IPS-NIHi11 (cell line): ENCODE results near the gene PRSS1.
"Not testable (repeated sequence)": the region's sequence is repeated elsewhere in the genome, so short reads cannot be mapped to it uniquely, and the experiment has no call there.

Source experiments
- DNase-seq: peaks from one replicate; pipeline ENCODE4 v3.0.0; 2012; ENCODE audit warnings: mixed read lengths, low spot score

The PRSS1 gene

DNA sequence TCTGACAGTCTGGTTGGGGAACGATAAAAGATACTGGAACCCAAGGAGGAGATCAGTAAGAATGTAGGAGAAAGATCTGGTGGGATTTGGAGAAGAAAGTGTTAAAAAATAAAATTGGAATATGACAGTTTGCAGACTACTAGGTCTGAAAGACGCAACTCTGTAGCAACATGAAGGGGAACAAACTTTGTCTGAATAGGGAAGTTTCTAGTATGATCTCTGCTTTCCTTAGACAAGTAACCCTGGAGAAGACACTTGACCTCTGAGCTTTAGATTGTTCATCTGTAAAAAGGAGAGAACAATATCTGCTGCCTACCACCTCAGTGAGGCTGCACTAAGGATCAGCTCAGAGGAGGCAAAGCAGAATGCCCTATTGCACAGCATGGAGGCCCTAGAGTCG, 3.0 kb upstream of the PRSS1 start:
- DNase-seq = no peak

GRCh38 chr7:142748410-142748809, 862 bp upstream of the PRSS1 start:
- DNase-seq = not testable (repeated sequence)

DNA sequence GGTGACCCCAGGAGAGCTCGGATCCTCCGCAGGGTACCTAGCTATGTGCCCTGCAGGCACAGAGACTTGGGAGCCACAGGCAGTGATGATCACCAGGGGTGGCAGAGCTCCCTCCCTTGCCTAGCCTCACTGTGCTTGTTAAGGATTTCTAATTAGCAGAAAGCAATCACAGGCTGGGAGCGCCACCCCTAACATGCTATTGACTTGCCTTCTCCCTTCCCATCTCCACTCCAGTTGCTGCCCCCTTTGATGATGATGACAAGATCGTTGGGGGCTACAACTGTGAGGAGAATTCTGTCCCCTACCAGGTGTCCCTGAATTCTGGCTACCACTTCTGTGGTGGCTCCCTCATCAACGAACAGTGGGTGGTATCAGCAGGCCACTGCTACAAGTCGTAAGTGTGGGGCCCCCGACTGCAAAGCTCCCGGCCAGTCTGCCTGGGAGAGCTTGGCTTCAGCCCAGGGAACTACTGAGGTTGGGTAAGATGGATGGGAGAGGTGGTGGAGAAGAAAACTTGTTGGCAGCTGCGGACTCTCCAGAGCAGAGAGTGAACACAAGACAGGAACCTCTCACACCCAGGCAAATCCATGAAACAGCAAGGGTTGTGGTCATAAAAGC, 1.2 kb downstream of the PRSS1 start:
- DNase-seq = no peak

GRCh38 chr7:142751526-142752175, 2.4 kb downstream of the PRSS1 start:
- not testable (repeated sequence) for DNase-seq

DNA sequence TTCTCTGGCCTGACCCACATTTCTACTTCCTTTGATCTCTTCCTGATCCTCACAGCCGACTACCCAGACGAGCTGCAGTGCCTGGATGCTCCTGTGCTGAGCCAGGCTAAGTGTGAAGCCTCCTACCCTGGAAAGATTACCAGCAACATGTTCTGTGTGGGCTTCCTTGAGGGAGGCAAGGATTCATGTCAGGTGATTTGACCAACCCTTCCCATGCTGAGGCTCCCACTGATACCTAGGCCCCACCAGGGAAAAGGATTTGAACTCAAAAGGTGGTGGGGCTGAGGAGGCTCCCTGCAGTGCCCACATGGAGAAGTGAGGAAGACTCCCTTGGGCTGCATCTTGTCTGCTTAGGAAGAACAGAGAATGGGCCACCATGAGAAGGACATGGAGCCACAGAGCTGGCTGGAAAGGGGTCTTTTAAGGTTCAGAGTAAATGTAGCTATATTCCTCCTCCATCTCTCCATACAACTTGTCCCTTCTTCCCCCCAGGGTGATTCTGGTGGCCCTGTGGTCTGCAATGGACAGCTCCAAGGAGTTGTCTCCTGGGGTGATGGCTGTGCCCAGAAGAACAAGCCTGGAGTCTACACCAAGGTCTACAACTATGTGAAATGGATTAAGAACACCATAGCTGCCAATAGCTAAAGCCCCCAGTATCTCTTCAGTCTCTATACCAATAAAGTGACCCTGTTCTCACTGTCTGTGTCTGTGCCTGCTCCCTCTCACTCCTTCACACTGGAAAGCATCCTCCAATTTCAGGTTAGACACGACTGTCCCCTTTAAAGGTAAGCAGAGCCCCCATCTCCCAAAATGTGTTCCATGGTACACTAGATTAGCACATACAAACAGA, 3.3 kb downstream of the PRSS1 start:
- DNase-seq = no peak

- DNase-seq = no peak
Observed at GRCh38 chr7:142753366-142753765, 4.1 kb downstream of the PRSS1 start.

GRCh38 chr7:142753925-142754491, 4.7 kb downstream of the PRSS1 start:
- DNase-seq = not testable (repeated sequence)

DNA sequence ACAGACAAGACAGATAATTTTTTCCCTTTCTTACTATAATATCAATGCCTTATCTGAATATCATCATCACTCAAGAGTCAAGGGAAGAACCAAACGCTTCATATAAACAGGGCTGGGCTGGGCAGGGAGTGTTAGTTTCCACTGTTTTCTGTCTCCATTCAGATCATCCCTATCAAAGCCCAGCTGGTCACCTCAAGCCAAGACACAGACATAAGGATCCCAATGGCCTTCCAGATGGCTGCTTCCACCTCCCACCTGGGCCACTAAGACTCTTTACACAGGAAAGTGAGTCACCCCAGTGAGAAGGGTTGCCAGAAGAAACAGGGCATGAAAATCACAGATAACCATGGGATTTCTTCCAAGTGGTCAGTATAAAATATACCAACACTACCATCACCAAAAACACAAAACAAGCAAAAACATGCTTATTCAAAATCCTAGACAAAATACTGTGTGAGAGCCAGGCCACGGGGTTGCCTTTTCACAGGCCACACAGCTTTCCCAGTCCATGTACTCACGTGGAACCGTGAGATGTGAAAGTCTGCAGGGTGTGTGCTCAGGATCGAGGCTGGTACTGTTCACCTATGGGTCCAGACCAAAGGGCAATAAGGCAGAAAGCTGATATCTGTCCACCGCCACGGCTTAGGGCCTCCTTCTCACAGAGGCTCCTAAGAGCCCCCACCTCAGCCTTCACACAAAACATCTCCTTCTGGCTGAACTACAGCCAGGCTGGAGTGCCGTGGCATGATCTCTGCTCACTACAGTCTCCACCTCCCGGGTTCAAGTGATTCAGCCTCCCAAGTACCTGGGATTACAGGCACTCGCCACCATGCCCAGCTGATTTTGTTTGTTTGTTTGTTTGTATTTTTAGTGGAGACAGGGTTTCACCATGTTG, 5.7 kb downstream of the PRSS1 start:
- DNase-seq = no peak

- not testable (repeated sequence) for DNase-seq
Observed at GRCh38 chr7:142758312-142758711, 9.0 kb downstream of the PRSS1 start.

DNA sequence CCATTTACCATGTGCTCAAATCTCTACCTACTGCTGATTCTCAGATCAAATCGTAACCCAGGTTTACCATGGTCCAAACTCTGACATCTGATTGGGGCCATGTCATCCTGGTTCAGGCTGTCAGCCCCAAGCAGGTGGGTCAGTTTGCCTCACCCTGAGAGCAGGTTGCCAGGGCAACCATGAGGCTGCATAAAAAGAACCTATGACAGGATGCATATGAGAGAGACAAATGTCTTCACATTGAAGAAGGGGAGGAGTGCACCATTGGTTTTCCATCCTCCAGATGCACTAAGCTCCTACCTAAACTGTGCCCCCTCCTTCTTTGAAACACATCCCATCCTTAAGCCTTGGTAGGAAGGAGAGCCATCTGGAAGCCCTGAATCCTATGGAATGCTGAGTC, 10.2 kb downstream of the PRSS1 start:
- no peak for DNase-seq

GRCh38 chr7:142760071-142760642, 10.9 kb downstream of the PRSS1 start:
- DNase-seq = no peak

GRCh38 chr7:142761606-142762005, 12.3 kb downstream of the PRSS1 start:
- DNase-seq = not testable (repeated sequence)

- no peak for DNase-seq
Observed at GRCh38 chr7:142762104-142762503, 12.8 kb downstream of the PRSS1 start.

GRCh38 chr7:142767451-142767850, 18.2 kb downstream of the PRSS1 start:
- no peak for DNase-seq

DNA sequence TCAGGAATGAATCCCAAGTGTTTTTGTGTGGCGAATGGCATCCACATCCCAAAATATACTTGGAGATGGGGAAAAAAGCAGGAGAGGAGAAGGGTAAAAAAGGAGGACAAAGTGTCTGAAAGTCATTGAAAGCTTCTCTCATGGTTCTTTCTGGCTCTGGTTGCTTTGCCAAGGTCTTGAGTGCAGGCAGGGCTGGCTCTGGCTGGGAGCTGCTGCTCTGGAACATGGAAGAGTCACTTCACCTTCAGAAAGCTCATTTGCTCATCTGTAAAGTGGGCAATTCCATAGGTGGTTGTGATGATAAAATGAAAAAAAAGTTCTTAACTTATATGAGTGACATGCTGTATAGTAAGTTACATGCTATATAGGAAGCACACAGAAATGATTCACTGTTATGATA, 18.6 kb downstream of the PRSS1 start:
- no peak for DNase-seq

DNA sequence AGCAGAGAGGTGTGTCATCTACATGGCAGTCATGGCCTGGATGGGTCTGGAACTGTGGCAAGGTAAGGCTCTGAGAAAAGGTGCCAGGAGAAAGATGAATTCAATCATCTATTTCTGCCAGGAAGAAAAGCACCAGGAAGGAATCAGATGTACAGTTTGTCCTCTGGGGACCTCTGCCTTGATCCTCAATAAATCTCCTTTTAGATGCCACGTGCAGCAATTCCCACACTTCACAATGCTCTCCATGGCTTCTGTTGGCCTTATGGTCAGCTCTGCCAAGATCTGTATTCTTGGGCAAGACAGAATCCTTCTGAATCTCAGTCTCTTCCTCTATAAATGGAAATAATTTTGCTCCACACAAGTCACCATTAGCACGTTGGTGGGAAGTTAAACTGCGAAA, 19.6 kb downstream of the PRSS1 start:
- not testable (repeated sequence) for DNase-seq

GRCh38 chr7:142770661-142771352, 21.5 kb downstream of the PRSS1 start, which contains the start of gene PRSS2:
PRSS2 (plus strand) TSS chr7:142770970; CDS start chr7:142770983, 13 bp downstream.
- DNase-seq = peak; percentile 34

- no peak for DNase-seq
Observed at GRCh38 chr7:142771353-142771723, 22.1 kb downstream of the PRSS1 start.

DNA sequence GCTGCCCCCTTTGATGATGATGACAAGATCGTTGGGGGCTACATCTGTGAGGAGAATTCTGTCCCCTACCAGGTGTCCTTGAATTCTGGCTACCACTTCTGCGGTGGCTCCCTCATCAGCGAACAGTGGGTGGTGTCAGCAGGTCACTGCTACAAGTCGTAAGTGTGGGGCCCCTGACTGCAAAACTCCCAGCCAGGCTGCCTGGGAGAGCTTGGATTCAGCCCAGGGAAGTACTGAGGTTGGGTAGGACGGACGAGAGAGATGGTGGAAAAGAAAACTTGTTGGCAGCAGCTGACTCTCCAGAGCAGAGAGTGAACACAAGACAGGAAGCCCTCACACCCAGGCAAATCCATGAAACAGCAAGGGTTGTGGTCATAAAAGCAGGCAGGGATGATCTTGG, 22.8 kb downstream of the PRSS1 start:
- no peak for DNase-seq

GRCh38 chr7:142772673-142773072, 23.4 kb downstream of the PRSS1 start:
- no peak for DNase-seq

DNA sequence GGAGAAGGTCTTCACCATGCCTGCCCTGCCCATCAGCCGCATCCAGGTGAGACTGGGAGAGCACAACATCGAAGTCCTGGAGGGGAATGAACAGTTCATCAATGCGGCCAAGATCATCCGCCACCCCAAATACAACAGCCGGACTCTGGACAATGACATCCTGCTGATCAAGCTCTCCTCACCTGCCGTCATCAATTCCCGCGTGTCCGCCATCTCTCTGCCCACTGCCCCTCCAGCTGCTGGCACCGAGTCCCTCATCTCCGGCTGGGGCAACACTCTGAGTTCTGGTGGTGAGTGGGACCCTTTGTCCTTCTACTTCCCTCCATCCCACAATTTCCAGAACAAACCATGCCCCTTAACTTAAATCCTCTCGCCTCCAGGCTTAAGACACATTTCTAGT, 24.0 kb downstream of the PRSS1 start:
- no peak for DNase-seq
